ENCODE data around the gene TSPAN13. TPM values are rescaled to one million over a fixed set of nuclear protein-coding genes. Genes with fewer than 3 reads are reported as not detected.

The TSPAN13 gene
- total RNA-seq (2014; rRNA removed; shearing (Covaris generic)) = 2.1 and 2.2 TPM in 2 replicates

GRCh38 chr7:16753102-16753931, at the start of gene TSPAN13:
TSPAN13 (plus strand) TSS chr7:16753755; CDS start chr7:16753968, 213 bp downstream.
- no peak within 1 kb of the TSS for H3K27ac ChIP-seq
- no peaks in the 10 kb centered on the region for H3K4me1 ChIP-seq
- H3K27me3 ChIP-seq = no peaks in the 10 kb centered on the region
- peak within 1 kb of the TSS; percentile 61 for H3K4me3 ChIP-seq
- no peaks in the 10 kb centered on the region for H3K9me3 ChIP-seq (replicated peaks)
- no peaks in the 10 kb centered on the region for H3K36me3 ChIP-seq
- DNase-seq = peak; percentile 85 to 88

DNA sequence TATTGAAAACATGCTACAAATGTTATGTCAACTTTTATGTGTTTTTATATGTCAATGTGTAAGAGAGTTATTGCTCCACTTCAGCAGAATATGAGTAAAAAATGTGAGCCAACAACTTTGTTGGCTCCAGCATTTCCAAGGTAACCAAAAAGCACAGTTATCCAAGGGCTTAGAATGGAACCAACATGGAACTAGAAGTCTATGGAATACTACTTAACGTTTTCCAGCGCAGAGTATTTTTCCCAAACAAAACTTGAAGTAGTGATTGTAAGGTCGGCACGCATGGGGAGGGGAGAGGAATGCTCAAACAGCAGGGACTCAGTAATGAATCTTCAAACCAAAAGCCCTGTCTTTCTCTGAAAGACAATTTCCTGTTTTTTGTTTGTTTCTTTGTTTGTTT, 45.0 kb upstream of the TSPAN13 start:
- no peaks in the 10 kb centered on the region; the same call in 1 of the 2 replicates for H3K9me3 ChIP-seq (replicated peaks)
- H3K27me3 ChIP-seq = no peaks in the 10 kb centered on the region
- no peak overlapping the region for H3K27ac ChIP-seq
- no peak for DNase-seq
- peaks cover 43% of the 10 kb centered on the region for H3K36me3 ChIP-seq
- H3K4me3 ChIP-seq = no peak overlapping the region
- 0 out of 2 replicates have a peak, but pooled peaks cover 2% of the 10 kb centered on the region for H3K4me1 ChIP-seq

DNA sequence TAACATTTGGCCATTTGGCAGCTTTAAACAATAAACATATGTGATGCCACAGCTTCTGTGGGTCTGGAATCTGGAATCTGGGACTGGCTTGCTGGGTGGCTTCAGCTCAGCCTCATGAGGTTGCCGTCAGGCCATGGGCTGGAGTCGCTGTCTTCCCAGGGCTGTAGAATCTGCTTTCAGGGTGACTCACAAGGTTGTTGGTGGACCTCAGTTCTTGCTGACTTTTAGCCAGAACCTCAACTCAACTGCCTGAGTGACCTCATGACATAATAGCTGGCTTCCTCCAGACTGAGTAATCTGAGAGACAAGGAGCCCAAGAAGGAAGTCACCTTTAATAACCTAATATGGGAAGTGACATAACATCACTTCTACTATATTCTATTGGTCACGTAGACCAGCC, 44.6 kb upstream of the TSPAN13 start:
- H3K4me1 ChIP-seq = 0 out of 2 replicates have a peak, but pooled peaks cover 1% of the 10 kb centered on the region
- no peaks in the 10 kb centered on the region; the same call in 1 of the 2 replicates for H3K9me3 ChIP-seq (replicated peaks)
- no peak overlapping the region for H3K27ac ChIP-seq
- H3K4me3 ChIP-seq = no peak overlapping the region
- no peak for DNase-seq
- H3K36me3 ChIP-seq = peaks cover 39% of the 10 kb centered on the region
- no peaks in the 10 kb centered on the region for H3K27me3 ChIP-seq

GRCh38 chr7:16710651-16711050, 42.9 kb upstream of the TSPAN13 start:
- H3K9me3 ChIP-seq (replicated peaks) = no peaks in the 10 kb centered on the region; the same call in 1 of the 2 replicates
- no peaks in the 10 kb centered on the region for H3K27me3 ChIP-seq
- no peak overlapping the region for H3K27ac ChIP-seq
- no peak for DNase-seq
- H3K4me3 ChIP-seq = no peak overlapping the region
- H3K4me1 ChIP-seq = no peaks in the 10 kb centered on the region
- H3K36me3 ChIP-seq = peaks cover 26% of the 10 kb centered on the region

- peaks cover 17% of the 10 kb centered on the region for H3K36me3 ChIP-seq
- H3K27ac ChIP-seq = no peak overlapping the region
- no peaks in the 10 kb centered on the region; the same call in 1 of the 2 replicates for H3K9me3 ChIP-seq (replicated peaks)
- no peak for DNase-seq
- H3K4me1 ChIP-seq = no peaks in the 10 kb centered on the region
- H3K27me3 ChIP-seq = no peaks in the 10 kb centered on the region
- no peak overlapping the region for H3K4me3 ChIP-seq
Observed at GRCh38 chr7:16711730-16712129, 41.8 kb upstream of the TSPAN13 start.

DNA sequence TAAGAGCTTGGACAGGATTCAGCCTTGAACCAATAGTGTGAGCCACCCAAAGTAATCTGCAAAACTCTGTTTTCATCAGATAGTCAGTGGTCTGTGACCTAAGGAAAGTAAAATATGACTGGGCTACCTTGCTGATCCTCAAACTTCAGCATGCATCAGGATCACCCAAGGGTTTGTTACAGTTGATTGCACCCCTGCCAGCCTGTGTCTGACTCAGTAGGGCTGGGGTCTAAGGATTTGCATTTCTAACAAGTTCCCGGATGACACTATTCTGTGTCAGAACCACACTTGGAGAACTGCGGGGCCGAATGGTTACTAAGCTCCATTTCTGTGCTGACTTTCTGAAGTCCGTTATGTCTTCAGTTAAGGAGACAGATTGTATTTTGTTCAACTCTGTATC, 40.6 kb upstream of the TSPAN13 start:
- no peak for DNase-seq
- no peak overlapping the region for H3K4me3 ChIP-seq
- H3K27ac ChIP-seq = no peak overlapping the region
- H3K36me3 ChIP-seq = peaks cover 13% of the 10 kb centered on the region
- no peaks in the 10 kb centered on the region for H3K4me1 ChIP-seq
- no peaks in the 10 kb centered on the region; the same call in 1 of the 2 replicates for H3K9me3 ChIP-seq (replicated peaks)
- H3K27me3 ChIP-seq = no peaks in the 10 kb centered on the region

- no peaks in the 10 kb centered on the region for H3K4me1 ChIP-seq
- H3K36me3 ChIP-seq = peaks cover 5% of the 10 kb centered on the region; the same call in 1 of the 2 replicates
- no peaks in the 10 kb centered on the region for H3K27me3 ChIP-seq
- DNase-seq = no peak
- H3K9me3 ChIP-seq (replicated peaks) = no peaks in the 10 kb centered on the region; the same call in 1 of the 2 replicates
- no peak overlapping the region for H3K27ac ChIP-seq
- H3K4me3 ChIP-seq = no peak overlapping the region
Observed at GRCh38 chr7:16715928-16716327, 37.6 kb upstream of the TSPAN13 start.

GRCh38 chr7:16718111-16718656, 35.4 kb upstream of the TSPAN13 start:
- Histone ChIP-seq H3K9me3 (replicated peaks) (no peaks in the 10 kb centered on the region), H3K27me3 (no peaks in the 10 kb centered on the region), H3K36me3 (no peaks in the 10 kb centered on the region), H3K27ac (no peak overlapping the region), H3K4me1 (no peaks in the 10 kb centered on the region), H3K4me3 (no peak overlapping the region)
- DNase-seq = no peak

GRCh38 chr7:16719699-16720098, 33.9 kb upstream of the TSPAN13 start:
- Histone ChIP-seq H3K36me3 (no peaks in the 10 kb centered on the region), H3K9me3 (replicated peaks) (no peaks in the 10 kb centered on the region), H3K4me3 (no peak overlapping the region), H3K4me1 (no peaks in the 10 kb centered on the region), H3K27me3 (no peaks in the 10 kb centered on the region), H3K27ac (no peak overlapping the region)
- DNase-seq = no peak

GRCh38 chr7:16721541-16721940, 32.0 kb upstream of the TSPAN13 start:
- Histone ChIP-seq H3K27me3 (no peaks in the 10 kb centered on the region), H3K9me3 (replicated peaks) (no peaks in the 10 kb centered on the region), H3K27ac (no peak overlapping the region), H3K4me1 (no peaks in the 10 kb centered on the region), H3K4me3 (no peak overlapping the region), H3K36me3 (no peaks in the 10 kb centered on the region)
- DNase-seq = no peak

DNA sequence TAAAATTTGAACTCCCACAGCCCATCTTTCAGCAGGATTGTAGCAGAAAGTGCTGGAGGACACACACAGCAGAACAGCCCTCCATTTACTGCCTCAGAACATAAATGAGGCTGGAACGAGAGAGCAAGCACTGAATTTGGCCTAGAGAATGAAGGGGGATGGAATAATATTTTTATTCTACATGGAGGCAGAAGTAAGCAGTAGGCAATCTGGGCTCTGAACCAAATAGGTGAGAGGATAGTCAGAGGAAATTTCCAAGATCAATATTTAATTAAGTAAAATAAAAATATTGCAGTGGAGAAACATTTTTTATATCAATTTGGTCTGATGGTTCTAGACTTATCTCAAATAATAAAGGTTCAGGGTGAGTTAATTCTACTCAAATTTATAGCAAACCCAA, 29.2 kb upstream of the TSPAN13 start:
- Histone ChIP-seq H3K4me1 (no peaks in the 10 kb centered on the region), H3K27me3 (no peaks in the 10 kb centered on the region), H3K36me3 (no peaks in the 10 kb centered on the region), H3K27ac (no peak overlapping the region), H3K4me3 (no peak overlapping the region), H3K9me3 (replicated peaks) (no peaks in the 10 kb centered on the region)
- DNase-seq = no peak

- no peaks in the 10 kb centered on the region for H3K4me1 ChIP-seq
- H3K27me3 ChIP-seq = no peaks in the 10 kb centered on the region
- H3K9me3 ChIP-seq (replicated peaks) = no peaks in the 10 kb centered on the region
Observed at GRCh38 chr7:16726189-16726588, 27.4 kb upstream of the TSPAN13 start.

DNA sequence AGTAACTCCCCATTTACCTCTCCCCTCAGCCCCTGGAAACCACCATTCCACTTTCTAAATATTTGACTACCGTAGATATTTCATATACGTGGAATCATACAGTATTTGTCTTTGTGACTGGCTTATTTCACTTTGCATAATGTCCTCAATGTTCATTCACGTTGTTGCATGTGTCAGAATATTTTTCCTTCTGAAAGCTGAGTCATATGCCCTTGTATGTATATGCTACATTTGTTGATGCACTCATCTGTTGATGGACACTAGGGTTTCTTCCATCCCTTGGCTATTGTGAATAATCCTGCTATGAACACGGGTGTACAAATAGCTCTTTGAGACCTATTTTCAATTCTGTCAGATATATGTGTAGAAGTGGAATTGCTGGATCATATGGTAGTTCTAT, 25.8 kb upstream of the TSPAN13 start:
- Histone ChIP-seq H3K4me3 (no peak overlapping the region), H3K36me3 (no peaks in the 10 kb centered on the region), H3K4me1 (no peaks in the 10 kb centered on the region), H3K27ac (no peak overlapping the region), H3K9me3 (replicated peaks) (no peaks in the 10 kb centered on the region), H3K27me3 (no peaks in the 10 kb centered on the region)
- DNase-seq = no peak

More at GRCh38 chr7:16726189-16726588, 27.4 kb upstream of the TSPAN13 start:
- H3K27ac ChIP-seq = no peak overlapping the region
- H3K4me3 ChIP-seq = no peak overlapping the region
- no peaks in the 10 kb centered on the region for H3K36me3 ChIP-seq
- DNase-seq = no peak

- Histone ChIP-seq H3K4me3 (no peak overlapping the region), H3K9me3 (replicated peaks) (no peaks in the 10 kb centered on the region), H3K36me3 (no peaks in the 10 kb centered on the region), H3K27me3 (no peaks in the 10 kb centered on the region), H3K27ac (no peak overlapping the region), H3K4me1 (no peaks in the 10 kb centered on the region)
- peak; percentile 50 to 53 for DNase-seq
Observed at GRCh38 chr7:16728811-16729210, 24.7 kb upstream of the TSPAN13 start.

- no peak for DNase-seq
- no peaks in the 10 kb centered on the region for H3K9me3 ChIP-seq (replicated peaks)
- H3K4me1 ChIP-seq = no peaks in the 10 kb centered on the region
- H3K4me3 ChIP-seq = no peak overlapping the region
- H3K36me3 ChIP-seq = no peaks in the 10 kb centered on the region
- H3K27me3 ChIP-seq = no peaks in the 10 kb centered on the region
- no peak overlapping the region for H3K27ac ChIP-seq
Observed at GRCh38 chr7:16729541-16729940, 24.0 kb upstream of the TSPAN13 start.
